ENCODE results near the gene LMO4. TPM values are rescaled to one million over a fixed set of nuclear protein-coding genes. Genes with fewer than 3 reads are reported as not detected.

The LMO4 gene
- total and polyA plus RNA-seq, 2 experiments from 2014 or later, result 35.6 to 96.2 TPM

GRCh38 chr1:87327376-87328271 is 1.1 kb upstream of the LMO4 start:
- Histone ChIP-seq H3K27me3 (ENCODE audit: insufficient read depth) (no peaks in the 10 kb centered on the region), H3K9me2 (ENCODE audit: insufficient read depth) (no peaks in the 10 kb centered on the region), H3K79me2 (replicated peaks; ENCODE audit: insufficient read depth) (peaks cover 20% of the 10 kb centered on the region), H2AFZ (peak overlapping the region; percentile 28), H4K20me1 (replicated peaks; ENCODE audit: insufficient read depth) (peaks cover 9% of the 10 kb centered on the region), H3F3A (replicated peaks; ENCODE audit: low read depth) (no peaks in the 10 kb centered on the region), H3K4me1 (ENCODE audit: insufficient read depth) (peaks cover 24% of the 10 kb centered on the region), H3K4me2 (peak overlapping the region; percentile 80), H3K4me3 (peak overlapping the region; percentile 58), H3K36me3 (ENCODE audit: insufficient read depth) (no peaks in the 10 kb centered on the region), H3K27ac (ENCODE audit: low read depth) (peak overlapping the region; percentile 78)
- Mint-ChIP-seq H3K4me1 (peaks cover 19% of the 10 kb centered on the region), H3K4me3 (peak overlapping the region; percentile 91), H3K9me3 (no peaks in the 10 kb centered on the region; the same call in 2 of the 3 replicates), H3K27ac (peak overlapping the region; percentile 95; the same call in 1 of the 2 replicates), H3K36me3 (ENCODE audit: low read depth) (peaks cover 9% of the 10 kb centered on the region), H3K27me3 (ENCODE audit: insufficient read depth, low read depth, poor library complexity) (peaks cover 11% of the 10 kb centered on the region)
- no peak for TF ChIP-seq ZNF114 (CRISPR knock-in tag; IDR thresholded peaks at IDR 0.05)
- no peak for TF ChIP-seq ETS1 (IDR thresholded peaks at IDR 0.05)
- no peak for TF ChIP-seq ZNF331 (CRISPR knock-in tag; IDR thresholded peaks at IDR 0.05; ENCODE audit: low read depth)
- TF ChIP-seq STAT1 (IDR thresholded peaks at IDR 0.05; ENCODE audit: unreplicated experiment), result no peak
- no peak for TF ChIP-seq JUNB (IDR thresholded peaks at IDR 0.05; ENCODE audit: unreplicated experiment)
- TF ChIP-seq CREB1 (CRISPR knock-in tag; IDR thresholded peaks at IDR 0.05; ENCODE audit: low read depth), result no peak
- no peak for TF ChIP-seq CTCF (conservative IDR thresholded peaks at IDR 0.05; ENCODE audit: low read depth in 2 of 2)
- DNase-seq (ENCODE audit: low spot score) (no peak), ATAC-seq (no peak)

GRCh38 chr1:87329051-87329525 is 408 bp downstream of the LMO4 start:
- Histone ChIP-seq H4K20me1 (replicated peaks; ENCODE audit: insufficient read depth) (peaks cover 20% of the 10 kb centered on the region), H3K27me3 (ENCODE audit: insufficient read depth) (no peaks in the 10 kb centered on the region), H3K4me1 (ENCODE audit: insufficient read depth) (peaks cover 39% of the 10 kb centered on the region), H3K36me3 (ENCODE audit: insufficient read depth) (no peaks in the 10 kb centered on the region), H3K4me2 (peak overlapping the region; percentile 75), H3K9me2 (ENCODE audit: insufficient read depth) (no peaks in the 10 kb centered on the region), H3K79me2 (replicated peaks; ENCODE audit: insufficient read depth) (peaks cover 35% of the 10 kb centered on the region), H3F3A (replicated peaks; ENCODE audit: low read depth) (no peaks in the 10 kb centered on the region), H2AFZ (no peak overlapping the region), H3K27ac (ENCODE audit: low read depth) (peak overlapping the region; percentile 92), H3K4me3 (peak overlapping the region; percentile 58)
- Mint-ChIP-seq H3K36me3 (ENCODE audit: low read depth) (peaks cover 24% of the 10 kb centered on the region), H3K27ac (peak overlapping the region; percentile 98), H3K4me1 (peaks cover 34% of the 10 kb centered on the region), H3K27me3 (ENCODE audit: insufficient read depth, low read depth, poor library complexity) (peaks cover 12% of the 10 kb centered on the region), H3K9me3 (no peaks in the 10 kb centered on the region; the same call in 2 of the 3 replicates), H3K4me3 (peak overlapping the region; percentile 90)
- ATAC-seq, result peak; percentile 4; the same call in 2 of the 3 replicates
- no peak for TF ChIP-seq ZNF331 (CRISPR knock-in tag; IDR thresholded peaks at IDR 0.05; ENCODE audit: low read depth)
- TF ChIP-seq CTCF (conservative IDR thresholded peaks at IDR 0.05; ENCODE audit: low read depth in 2 of 2), result no peak
- TF ChIP-seq POLR2AphosphoS5 (IDR thresholded peaks at IDR 0.05; ENCODE audit: low read depth), result no peak
- DNase-seq (ENCODE audit: low spot score), result peak; percentile 64

All from GM23338 (cell line).